H9 (cell line): ENCODE data around the gene SH3TC1. TPM values are rescaled to one million over a fixed set of nuclear protein-coding genes. Genes with fewer than 3 reads are reported as not detected.

ENCODE experiments used
- DNase-seq: peaks from one replicate; pipeline ENCODE4 v3.0.0-alpha.2; 2017
- H2AFZ ChIP-seq: one replicate; pipeline ENCODE4 v1.6.1; 2013; ENCODE audit warnings: mild to moderate bottlenecking, low read length, control low read depth, moderate library complexity
- H2AK5ac ChIP-seq: 2 replicates; pipeline ENCODE4 v1.6.1; 2013; ENCODE audit warnings: low read length, control low read depth, mixed read lengths; ENCODE audit not compliant: insufficient read length
- H2BK120ac ChIP-seq: one replicate; pipeline ENCODE4 v1.6.1; 2013; ENCODE audit warnings: low read depth, mild to moderate bottlenecking, low read length, control low read depth, inconsistent platforms; ENCODE audit not compliant: poor library complexity, severe bottlenecking
- H2BK12ac ChIP-seq: 2 replicates; pipeline ENCODE4 v1.6.1; 2013; ENCODE audit warnings: low read length, control low read depth, mixed read lengths, low read depth; ENCODE audit not compliant: insufficient read length
- H2BK15ac ChIP-seq: 2 replicates; pipeline ENCODE4 v1.6.1; 2013; ENCODE audit warnings: low read depth, low read length, control low read depth
- H2BK20ac ChIP-seq: one replicate; pipeline ENCODE4 v1.6.1; 2013; ENCODE audit warnings: low read depth, mild to moderate bottlenecking, low read length, control low read depth, inconsistent platforms; ENCODE audit not compliant: poor library complexity, severe bottlenecking
- H2BK5ac ChIP-seq: 2 replicates; pipeline ENCODE4 v1.6.1; 2013; ENCODE audit warnings: low read length, control low read depth, mixed read lengths; ENCODE audit not compliant: insufficient read length
- H3K14ac ChIP-seq: 2 replicates; pipeline ENCODE4 v1.6.1; 2013; ENCODE audit warnings: low read length, control low read depth; ENCODE audit not compliant: insufficient read depth
- H3K18ac ChIP-seq: 2 replicates; pipeline ENCODE4 v1.6.1; 2013; ENCODE audit warnings: low read depth, mild to moderate bottlenecking, mixed read lengths, low read length, control low read depth; ENCODE audit not compliant: insufficient read length
- H3K23ac ChIP-seq: 2 replicates; pipeline ENCODE4 v1.6.1; 2013; ENCODE audit warnings: low read length, control low read depth, mixed read lengths, low read depth; ENCODE audit not compliant: insufficient read length
- H3K23me2 ChIP-seq: 2 replicates; pipeline ENCODE4 v1.6.1; 2013; ENCODE audit warnings: low read depth, mild to moderate bottlenecking, mixed read lengths, low read length, control low read depth; ENCODE audit not compliant: insufficient read length, poor library complexity, severe bottlenecking
- H3K27ac ChIP-seq: 2 replicates; pipeline ENCODE4 v1.5.1; 2013; ENCODE audit warnings: low read length, control low read depth, mixed read lengths, low read depth; ENCODE audit not compliant: insufficient read length
- H3K27me3 ChIP-seq: 2 replicates; pipeline ENCODE4 v1.6.1; 2013; ENCODE audit warnings: low read length, control low read depth, inconsistent platforms; ENCODE audit not compliant: insufficient read depth
- H3K4ac ChIP-seq: 2 replicates; pipeline ENCODE4 v1.6.1; 2013; ENCODE audit warnings: low read depth, mild to moderate bottlenecking, control low read depth, inconsistent platforms, low read length, moderate library complexity
- H3K4me1 ChIP-seq: 2 replicates; pipeline ENCODE4 v1.6.1; 2013; ENCODE audit warnings: low read length, control low read depth, inconsistent platforms; ENCODE audit not compliant: insufficient read depth
- H3K4me2 ChIP-seq: 2 replicates; pipeline ENCODE4 v1.6.1; 2013; ENCODE audit warnings: low read length, control low read depth, mixed read lengths; ENCODE audit not compliant: insufficient read length, insufficient read depth
- H3K56ac ChIP-seq: 2 replicates; pipeline ENCODE4 v1.6.1; 2013; ENCODE audit warnings: low read depth, mild to moderate bottlenecking, mixed read lengths, low read length, control low read depth; ENCODE audit not compliant: insufficient read length
- H3K79me1 ChIP-seq: 2 replicates; pipeline ENCODE4 v1.6.1; 2013; ENCODE audit warnings: low read depth, mild to moderate bottlenecking, moderate library complexity, low read length, control low read depth, inconsistent platforms; ENCODE audit not compliant: insufficient read depth, poor library complexity, severe bottlenecking
- H3K79me2 ChIP-seq: 2 replicates; pipeline ENCODE4 v1.6.1; 2013; ENCODE audit warnings: low read length, control low read depth, inconsistent platforms; ENCODE audit not compliant: insufficient read depth
- H3K9ac ChIP-seq: 2 replicates; pipeline ENCODE4 v1.6.1; 2013; ENCODE audit warnings: low read length, control low read depth, mixed read lengths; ENCODE audit not compliant: insufficient read length; ENCODE audit errors: extremely low read depth
- H3K9me3 ChIP-seq: one replicate; pipeline ENCODE4 v1.6.1; 2013; ENCODE audit warnings: low read depth, low read length, inconsistent platforms; ENCODE audit not compliant: control insufficient read depth
- H3T11ph ChIP-seq: one replicate; pipeline ENCODE4 v1.6.1; 2013; ENCODE audit warnings: mild to moderate bottlenecking, low read length, control low read depth, inconsistent platforms
- H4K20me1 ChIP-seq: one replicate; pipeline ENCODE4 v1.6.1; 2013; ENCODE audit not compliant: control insufficient read depth, insufficient read length, insufficient read depth
- H4K5ac ChIP-seq: 2 replicates; pipeline ENCODE4 v1.6.1; 2013; ENCODE audit warnings: low read depth, mild to moderate bottlenecking, mixed read lengths, low read length, control low read depth; ENCODE audit not compliant: insufficient read length
- H4K8ac ChIP-seq: replicated peaks from 2 replicates; pipeline ENCODE4 v1.6.1; 2013; ENCODE audit warnings: low read length, control low read depth, mixed read lengths, low read depth; ENCODE audit not compliant: insufficient read length
- H4K91ac ChIP-seq: 2 replicates; pipeline ENCODE4 v1.6.1; 2013; ENCODE audit warnings: low read depth, mild to moderate bottlenecking, moderate library complexity, mixed read lengths, low read length, control low read depth; ENCODE audit not compliant: insufficient read length
- H3K27ac Mint-ChIP-seq, 3 experiments: 2 replicates in 2 of 3; 3 replicates in 1 of 3; pipeline ENCODE4 v1.8.0; 2020 to 2021; ENCODE audit warnings: mixed read lengths in 3 of 3, mild to moderate bottlenecking in 1 of 3, moderate library complexity in 1 of 3
- H3K27me3 Mint-ChIP-seq: 2 replicates; pipeline ENCODE4 v1.8.0; 2021; ENCODE audit warnings: low read depth, mild to moderate bottlenecking, moderate library complexity, mixed read lengths
- H3K36me3 Mint-ChIP-seq, 3 experiments: 2 replicates in 2 of 3; 3 replicates in 1 of 3; pipeline ENCODE4 v1.8.0; 2020 to 2021; ENCODE audit warnings: low read depth in 3 of 3, mixed read lengths in 3 of 3; ENCODE audit not compliant: insufficient read depth in 1 of 3
- H3K4me1 Mint-ChIP-seq, 2 experiments: 2 replicates each; pipeline ENCODE4 v1.8.0; 2020; ENCODE audit warnings: mixed read lengths in 2 of 2
- H3K4me3 Mint-ChIP-seq, 2 experiments: 2 replicates in 1 of 2; 3 replicates in 1 of 2; pipeline ENCODE4 v1.8.0; 2020 to 2021; ENCODE audit warnings: mild to moderate bottlenecking in 2 of 2, mixed read lengths in 2 of 2, moderate library complexity in 1 of 2
- H3K9me3 Mint-ChIP-seq, 2 experiments: 2 replicates in 1 of 2; 3 replicates in 1 of 2; pipeline ENCODE4 v1.8.0; 2020; ENCODE audit warnings: mild to moderate bottlenecking in 2 of 2, mixed read lengths in 2 of 2, moderate library complexity in 1 of 2
- WGBS: extraction: QIAGEN DNeasy Blood & Tissue Kit; methylation state at CpG from one replicate; pipeline ENCODE4 v1.1.7; 2013; ENCODE audit warnings: missing lambda C conversion rate, low lambda C conversion rate, mixed read lengths; ENCODE audit not compliant: insufficient read length; ENCODE audit errors: extremely low coverage; 5-methylcytosine and 5-hydroxymethylcytosine counted together
- total RNA-seq: library from RNA; stranded (reverse); gene quantifications from 2 replicates; pipeline ENCODE4 v1.2.1, GENCODE V29; 2021
- TF ChIP-seq, protein P1 (sequence below): fragments of 200-600 bp; sonication (generic); conservative IDR thresholded peaks from 3 replicates; pipeline ENCODE4 v1.8.0; 2021; ENCODE audit warnings: antibody characterized with exemption, mild to moderate bottlenecking

Gene SH3TC1
- total RNA-seq, 1 experiment from 2014 or later, result 0.74 TPM

DNA sequence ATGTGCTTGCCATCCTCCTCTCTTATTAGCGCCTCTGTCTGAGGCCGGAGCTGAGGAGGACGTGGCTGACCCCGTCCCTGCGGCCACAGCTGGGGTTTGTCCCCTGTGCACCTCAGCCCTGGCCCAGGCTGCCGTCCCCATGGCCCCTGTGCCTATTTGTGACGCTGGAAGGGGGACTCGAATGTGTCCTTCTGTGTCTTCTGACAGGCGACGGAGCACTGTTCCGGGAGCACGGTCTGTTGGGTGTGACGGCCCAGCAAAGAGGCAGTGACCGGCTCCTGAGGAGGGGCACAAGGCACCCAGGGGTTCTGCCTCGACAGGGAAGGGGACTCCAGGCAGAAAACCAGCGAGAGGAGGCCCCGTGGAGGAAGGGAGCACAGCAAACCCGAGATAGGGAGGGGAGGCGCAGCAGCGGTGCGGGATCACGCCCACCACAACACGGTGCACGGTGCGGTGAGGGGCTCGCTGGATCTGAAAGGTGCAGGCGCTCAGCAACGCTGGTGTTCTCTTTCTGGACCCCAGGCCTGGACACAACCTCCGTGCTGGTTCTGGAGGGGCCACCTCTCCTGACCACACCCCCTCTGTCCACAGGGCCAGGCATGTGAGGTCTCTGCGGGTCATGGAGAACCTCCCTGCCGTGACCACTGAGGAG, 5.6 kb downstream of the SH3TC1 start:
- H4K91ac ChIP-seq, result no peak overlapping the region
- no peak overlapping the region for H3K56ac ChIP-seq
- H3K18ac ChIP-seq, result no peak overlapping the region
- H4K20me1 ChIP-seq, result no peaks in the 10 kb centered on the region
- WGBS, result no CpG with 5 or more reads among the region's 31 CpGs
- H3K4me1 Mint-ChIP-seq, result peaks cover 6 to 8% of the 10 kb centered on the region in 2 experiments; a peak in 3 of 4 replicates
- DNase-seq, result no peak
- H2BK20ac ChIP-seq, result no peak overlapping the region
- H3K27me3 ChIP-seq, result no peaks in the 10 kb centered on the region
- H2BK120ac ChIP-seq, result no peak overlapping the region
- no peak overlapping the region for H2BK15ac ChIP-seq
- H3K9me3 ChIP-seq, result no peaks in the 10 kb centered on the region
- no peaks in the 10 kb centered on the region for H3K9me3 Mint-ChIP-seq
- no peak overlapping the region for H2BK5ac ChIP-seq
- H3K14ac ChIP-seq, result no peak overlapping the region
- no peaks in the 10 kb centered on the region for H3K23me2 ChIP-seq
- TF ChIP-seq, protein P1, sequence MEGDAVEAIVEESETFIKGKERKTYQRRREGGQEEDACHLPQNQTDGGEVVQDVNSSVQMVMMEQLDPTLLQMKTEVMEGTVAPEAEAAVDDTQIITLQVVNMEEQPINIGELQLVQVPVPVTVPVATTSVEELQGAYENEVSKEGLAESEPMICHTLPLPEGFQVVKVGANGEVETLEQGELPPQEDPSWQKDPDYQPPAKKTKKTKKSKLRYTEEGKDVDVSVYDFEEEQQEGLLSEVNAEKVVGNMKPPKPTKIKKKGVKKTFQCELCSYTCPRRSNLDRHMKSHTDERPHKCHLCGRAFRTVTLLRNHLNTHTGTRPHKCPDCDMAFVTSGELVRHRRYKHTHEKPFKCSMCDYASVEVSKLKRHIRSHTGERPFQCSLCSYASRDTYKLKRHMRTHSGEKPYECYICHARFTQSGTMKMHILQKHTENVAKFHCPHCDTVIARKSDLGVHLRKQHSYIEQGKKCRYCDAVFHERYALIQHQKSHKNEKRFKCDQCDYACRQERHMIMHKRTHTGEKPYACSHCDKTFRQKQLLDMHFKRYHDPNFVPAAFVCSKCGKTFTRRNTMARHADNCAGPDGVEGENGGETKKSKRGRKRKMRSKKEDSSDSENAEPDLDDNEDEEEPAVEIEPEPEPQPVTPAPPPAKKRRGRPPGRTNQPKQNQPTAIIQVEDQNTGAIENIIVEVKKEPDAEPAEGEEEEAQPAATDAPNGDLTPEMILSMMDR, result no peak
- H3K36me3 Mint-ChIP-seq, result no peaks in the 10 kb centered on the region
- H3K79me1 ChIP-seq, result no peaks in the 10 kb centered on the region
- H2AFZ ChIP-seq, result no peak overlapping the region
- H3K4me1 ChIP-seq, result no peaks in the 10 kb centered on the region
- H3K23ac ChIP-seq, result no peak overlapping the region
- no peaks in the 10 kb centered on the region for H3K79me2 ChIP-seq
- no peak overlapping the region for H3K9ac ChIP-seq
- H3K27ac ChIP-seq, result no peak overlapping the region
- H3K27me3 Mint-ChIP-seq, result no peaks in the 10 kb centered on the region; the same call in 1 of the 2 replicates
- H3K4me3 Mint-ChIP-seq, result no peak overlapping the region
- no peak overlapping the region for H3T11ph ChIP-seq
- H3K4ac ChIP-seq, result no peak overlapping the region
- H3K4me2 ChIP-seq, result no peak overlapping the region
- no peak overlapping the region for H3K27ac Mint-ChIP-seq
- no peak overlapping the region for H2BK12ac ChIP-seq
- H4K8ac ChIP-seq, result no peak overlapping the region
- no peak overlapping the region for H2AK5ac ChIP-seq
- H4K5ac ChIP-seq, result no peak overlapping the region
